ENCODE measurements around the gene MS4A13.
"Not testable (repeated sequence)": the region's sequence is repeated elsewhere in the genome, so short reads cannot be mapped to it uniquely, and the experiment has no call there.

MS4A13 gene

DNA sequence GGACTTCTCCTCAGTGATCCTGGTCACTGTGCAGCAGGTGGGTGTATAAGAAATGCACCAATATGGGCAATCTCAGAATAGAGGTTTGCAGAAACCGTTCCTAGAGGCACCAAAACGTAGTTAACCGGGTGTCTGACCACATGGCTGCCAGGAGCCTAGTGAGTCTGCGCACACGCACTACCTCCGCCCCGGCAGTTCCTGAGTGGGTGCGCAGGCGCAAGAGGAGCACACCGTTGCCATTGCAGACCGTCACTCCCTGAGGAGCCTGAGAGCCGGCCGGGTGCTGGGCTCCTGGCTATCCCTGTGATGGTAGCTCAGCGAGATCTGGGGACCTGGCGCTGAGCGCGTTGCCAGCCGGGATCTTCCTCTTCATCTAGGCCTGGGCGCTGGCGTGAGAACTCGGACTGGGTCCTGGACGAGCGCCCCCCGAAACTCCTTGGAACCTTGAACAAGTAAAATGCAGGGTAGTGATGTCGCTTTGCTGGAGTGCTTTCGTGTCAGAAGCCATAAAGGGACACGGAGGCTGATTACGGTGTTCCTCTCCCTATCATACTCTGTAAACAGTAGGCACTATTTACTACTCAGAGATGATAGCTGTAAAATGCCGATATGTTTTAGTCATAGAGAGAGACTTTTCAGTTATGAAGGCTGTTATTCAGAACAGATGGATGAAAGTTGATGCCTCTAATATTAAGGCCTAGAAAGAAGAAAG is at the start of gene MS4A13:
TSS of gene MS4A13 (plus strand) at position 249 of the 712 bp plus-strand sequence. CDS start 2,692 bp downstream, outside the sequence.
- DNase-seq = no peak

GRCh38 chr11:60468829-60469228 is 46.4 kb upstream of the MS4A13 start:
- no peak for DNase-seq

GRCh38 chr11:60469723-60470122 is 45.5 kb upstream of the MS4A13 start:
- DNase-seq = no peak

GRCh38 chr11:60477035-60477445 is 38.2 kb upstream of the MS4A13 start:
- DNase-seq = no peak

DNA sequence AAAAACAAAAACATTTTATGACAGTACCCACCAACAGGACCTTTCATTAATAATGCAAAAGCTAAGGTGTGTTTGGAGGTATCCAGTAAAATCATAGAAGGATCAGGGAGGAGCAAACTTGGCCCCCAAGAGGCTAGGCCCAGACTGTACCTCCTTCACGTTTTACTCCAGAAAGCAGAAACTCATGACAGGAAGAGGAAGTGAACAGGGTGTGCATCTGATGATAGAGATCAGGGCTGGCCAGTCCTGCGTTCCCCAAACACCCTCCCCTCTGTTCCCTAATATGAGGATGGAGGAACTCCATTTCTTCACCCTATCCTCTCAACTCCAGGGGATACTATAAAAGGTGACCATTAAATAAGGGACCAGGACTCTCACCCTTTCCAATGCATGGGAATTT is 32.8 kb upstream of the MS4A13 start:
- DNase-seq = no peak

DNA sequence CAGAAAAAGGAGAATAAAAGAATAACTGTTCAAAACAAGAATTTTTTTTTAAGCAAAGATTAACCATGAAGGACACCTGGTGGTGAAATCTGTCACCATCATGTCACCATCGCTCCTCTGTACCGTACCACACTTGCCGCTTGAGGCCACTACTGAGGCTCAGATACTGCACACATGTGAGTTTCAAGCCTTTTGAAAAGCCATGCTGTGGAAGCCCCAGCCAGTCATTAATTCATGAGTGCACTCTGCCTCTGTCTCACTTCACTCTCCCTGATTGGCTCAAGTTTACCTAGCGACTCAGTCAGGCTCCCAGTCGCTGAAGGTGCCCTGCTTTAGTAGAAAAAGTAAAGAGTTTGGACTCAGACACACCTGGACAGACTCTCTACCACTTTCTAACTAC is 29.2 kb upstream of the MS4A13 start:
- DNase-seq = peak; percentile 3

GRCh38 chr11:60492488-60493009 is 22.6 kb upstream of the MS4A13 start, which contains the start of gene MS4A12:
MS4A12 (plus strand) TSS chr11:60492778; CDS start chr11:60497319, 4,541 bp downstream.
- DNase-seq = no peak

- no peak for DNase-seq
These were observed 21.7 kb upstream of the MS4A13 start for GRCh38 chr11:60493454-60493853.

DNA sequence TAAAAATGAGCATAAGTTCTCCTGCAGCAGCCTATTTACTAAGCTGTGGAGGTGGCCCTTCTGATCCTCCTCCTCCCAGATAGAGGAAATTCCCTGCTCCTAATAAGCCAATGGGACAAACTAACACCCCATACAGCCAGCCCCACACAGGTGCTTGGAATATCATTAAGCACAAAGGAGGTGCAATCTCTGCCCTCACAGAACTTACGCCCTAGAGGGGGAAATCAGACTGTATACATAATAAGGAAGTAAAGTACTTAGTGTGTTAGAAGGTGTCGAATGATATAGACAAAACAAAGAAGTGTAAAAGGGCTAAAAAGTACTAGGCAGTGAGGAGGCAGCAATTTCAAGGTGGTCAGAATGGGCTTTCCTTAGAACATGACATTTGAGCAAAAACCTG is 16.8 kb upstream of the MS4A13 start:
- no peak for DNase-seq

DNA sequence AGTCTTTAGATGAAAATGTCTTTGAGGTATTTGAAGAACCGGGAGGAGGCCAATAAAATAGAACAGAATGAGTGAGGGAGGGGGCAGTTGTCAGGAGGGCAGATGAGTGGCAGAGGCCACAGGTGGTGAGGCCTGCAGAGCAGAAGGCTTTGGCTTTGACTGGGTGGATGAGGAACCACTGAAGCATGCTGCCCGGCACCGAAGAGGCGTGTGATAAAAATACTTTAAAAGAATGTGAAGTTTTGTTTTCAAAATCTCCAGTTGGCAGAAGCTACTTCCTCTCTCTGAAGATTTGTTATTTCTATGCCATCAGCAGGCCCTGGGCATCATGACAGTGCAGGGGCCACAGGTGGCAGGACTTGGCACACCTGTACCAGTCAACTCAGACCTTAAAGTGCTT is 16.3 kb upstream of the MS4A13 start:
- DNase-seq = no peak

GRCh38 chr11:60500276-60500910 is 14.8 kb upstream of the MS4A13 start:
- no peak for DNase-seq

DNA sequence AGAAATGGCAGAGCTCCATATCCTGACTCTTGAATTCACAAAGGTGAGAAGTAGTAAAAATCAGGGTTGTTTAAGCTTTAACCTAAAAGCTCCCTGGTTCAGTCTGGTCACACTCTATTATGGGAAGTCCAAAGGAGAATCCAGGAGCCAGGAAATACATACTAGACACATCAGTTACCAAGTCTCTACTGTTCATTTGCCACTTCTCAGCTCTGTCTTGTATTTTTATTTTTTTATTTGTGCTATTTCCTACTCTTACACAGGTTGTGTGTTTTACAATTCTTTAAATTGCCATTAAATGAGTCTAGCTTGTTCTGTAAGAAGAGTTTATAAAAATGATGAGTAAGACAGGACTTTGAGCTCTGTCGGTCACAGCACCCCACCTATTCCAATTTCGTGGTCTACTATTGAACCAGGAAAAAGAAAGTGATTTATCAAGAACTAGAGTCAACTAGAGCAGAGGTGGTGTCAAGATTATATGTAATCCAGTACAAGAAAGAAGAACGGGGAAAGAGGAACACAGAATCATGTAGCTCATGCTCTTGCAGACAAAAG is 12.9 kb upstream of the MS4A13 start:
- DNase-seq = no peak

DNA sequence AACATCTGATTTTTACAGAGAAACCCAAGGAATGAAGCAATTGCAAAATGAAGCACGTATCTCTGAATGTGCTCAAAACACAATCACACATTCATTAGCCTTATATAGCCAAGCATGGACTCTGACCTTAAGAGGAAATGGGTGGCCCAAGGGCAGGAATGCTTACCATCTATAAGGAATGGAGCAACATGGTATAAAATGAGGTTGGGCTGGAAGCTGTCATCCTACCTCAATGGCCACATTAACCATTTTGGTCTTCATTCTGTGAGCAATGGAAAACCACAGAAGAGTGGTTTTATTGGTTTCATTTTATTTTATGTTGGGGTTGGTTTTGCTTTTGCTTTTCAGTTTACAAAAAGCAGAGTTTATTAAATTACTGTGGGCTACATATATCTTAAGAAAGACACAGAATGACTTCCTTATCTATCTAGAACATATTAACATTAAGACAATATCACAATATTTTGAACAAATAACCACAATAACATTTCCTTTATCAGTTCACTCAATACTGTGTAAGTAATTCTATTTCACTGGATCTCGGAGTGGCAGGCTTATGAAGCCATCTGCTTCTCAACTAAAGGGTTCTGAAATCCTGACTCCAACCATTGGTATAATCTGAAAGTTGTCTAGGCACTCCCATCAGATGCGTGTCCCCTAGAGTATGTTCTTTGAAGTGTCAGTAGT is 10.8 kb upstream of the MS4A13 start:
- no peak for DNase-seq

DNA sequence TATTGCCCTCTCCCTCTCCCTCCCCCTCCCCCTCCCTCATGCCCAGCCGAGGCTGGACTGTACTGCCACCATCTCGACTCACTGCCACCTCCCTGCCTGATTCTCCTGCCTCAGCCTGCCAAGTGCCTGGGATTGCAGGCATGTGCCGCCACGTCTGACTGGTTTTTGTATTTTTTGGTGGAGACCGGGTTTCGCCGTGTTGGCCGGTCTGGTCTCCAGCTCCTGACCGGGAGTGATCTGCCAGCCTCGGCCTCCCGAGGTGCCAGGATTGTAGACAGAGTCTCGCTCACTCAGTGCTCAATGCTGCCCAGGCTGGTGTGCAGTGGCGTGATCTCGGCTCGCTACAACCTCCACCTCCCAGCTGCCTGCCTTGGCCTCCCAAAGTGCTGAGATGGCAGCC is 5.6 kb upstream of the MS4A13 start:
- not testable (repeated sequence) for DNase-seq

DNA sequence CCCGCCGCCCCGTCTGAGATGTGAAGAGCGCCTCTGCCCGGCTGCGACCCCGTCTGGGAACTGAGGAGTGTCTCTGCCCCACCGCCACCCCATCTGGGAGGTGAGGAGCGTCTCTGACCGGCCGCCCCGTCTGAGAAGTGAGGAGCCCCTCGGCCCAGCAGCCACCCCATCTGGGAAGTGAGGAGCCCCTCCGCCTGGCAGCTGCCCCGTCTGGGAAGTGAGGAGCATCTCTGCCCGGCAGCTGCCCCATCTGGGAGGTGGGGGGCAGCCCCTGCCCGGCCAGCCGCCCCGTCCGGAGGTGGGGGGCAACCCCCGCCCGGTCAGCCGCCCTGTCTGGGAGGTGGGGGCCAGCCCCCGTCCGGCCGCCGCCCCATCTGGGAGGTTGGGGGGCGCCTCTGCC is 5.0 kb upstream of the MS4A13 start:
- DNase-seq = not testable (repeated sequence)

DNA sequence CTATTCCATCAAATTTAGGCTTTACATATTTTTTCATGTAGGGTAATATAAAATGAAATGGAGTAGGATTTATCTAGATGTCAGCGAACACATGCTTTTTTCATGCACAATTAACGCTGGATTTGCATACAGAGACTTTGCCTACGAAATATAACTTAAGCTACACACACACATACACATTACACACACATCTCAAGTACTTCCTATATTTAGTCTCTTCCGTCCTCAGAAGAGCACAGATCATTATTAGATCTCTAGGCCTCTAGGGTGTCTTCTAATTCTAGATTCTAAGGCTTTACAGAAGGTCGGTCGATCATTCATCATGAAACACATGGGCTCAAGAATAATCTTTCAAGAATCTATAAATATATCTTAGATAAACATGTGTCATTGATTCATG is 3.8 kb upstream of the MS4A13 start:
- no peak for DNase-seq

- DNase-seq = no peak
These were observed 2.5 kb upstream of the MS4A13 start for GRCh38 chr11:60512651-60513225.

- DNase-seq = no peak
These were observed 1.4 kb upstream of the MS4A13 start for GRCh38 chr11:60513496-60514460.

DNA sequence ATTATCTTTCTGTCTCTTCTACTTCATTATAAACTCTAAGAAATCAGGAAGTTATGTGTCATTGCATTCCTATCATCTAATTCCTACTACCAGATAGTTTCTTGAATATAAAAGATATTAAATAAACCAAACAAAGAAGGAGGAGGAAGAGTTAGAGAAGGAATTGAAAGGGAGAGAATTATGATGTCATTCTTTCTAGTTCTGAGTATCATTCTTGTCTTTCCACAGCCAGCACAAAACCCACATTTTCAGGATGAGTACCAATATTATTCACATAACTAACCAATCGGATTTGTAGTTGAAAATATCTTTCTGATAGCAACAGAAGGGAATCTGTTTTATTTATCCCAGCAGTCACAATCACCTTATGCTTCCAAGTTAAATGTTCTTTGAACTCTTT is 13.3 kb downstream of the MS4A13 start:
- DNase-seq = no peak

- DNase-seq = no peak
These were observed 13.7 kb downstream of the MS4A13 start for GRCh38 chr11:60528934-60529333.

GRCh38 chr11:60530454-60531100 is 15.4 kb downstream of the MS4A13 start:
- DNase-seq = no peak

All from NCI-H2171 (cell line).